PFSK-1 (cell line): ENCODE data around the gene ATP6V0B.

ENCODE experiments used
- POLR2AphosphoS5 ChIP-seq: IDR thresholded peaks from 2 replicates; pipeline ENCODE4 v1.6.1; 2012; ENCODE audit warnings: low read depth, mild to moderate bottlenecking, control low read depth, low read length, moderate library complexity
- REST ChIP-seq, 2 experiments: IDR thresholded peaks; 2 replicates each; pipeline versions ENCODE4 v1.6.1 to v1.8.0; 2011 to 2012; ENCODE audit warnings: low read depth in 2 of 2, low read length in 2 of 2, control low read depth in 1 of 2, inconsistent platforms in 1 of 2, mild to moderate bottlenecking in 1 of 2, moderate library complexity in 1 of 2; ENCODE audit not compliant: insufficient read depth in 1 of 2
- SIN3A ChIP-seq: IDR thresholded peaks from 2 replicates; pipeline ENCODE4 v1.6.1; 2012; ENCODE audit warnings: mild to moderate bottlenecking, low read length, moderate library complexity, borderline replicate concordance; ENCODE audit not compliant: insufficient read depth
- TAF1 ChIP-seq: IDR thresholded peaks from 2 replicates; pipeline ENCODE4 v1.6.1; 2012; ENCODE audit warnings: low read length, control low read depth, borderline replicate concordance; ENCODE audit not compliant: insufficient read depth

GRCh38 chr1:43932786-43933385 lies 41.9 kb upstream of the ATP6V0B start:
- no peak for TF ChIP-seq POLR2AphosphoS5
- TF ChIP-seq REST (IDR thresholded peaks at IDR 0.05; ENCODE audit: insufficient read depth in 1 of 2, low read depth in 2 of 2, low read length in 2 of 2) = no peak
- no peak for TF ChIP-seq TAF1
- TF ChIP-seq SIN3A = no peak
